Left ventricle myocardium inferior (tissue), 1 donor: Measurements from ENCODE around the gene DOK7. TPM values are rescaled to one million over a fixed set of nuclear protein-coding genes. Genes with fewer than 3 reads are reported as not detected.

Source experiments
- DNase-seq: peaks from one replicate; pipeline ENCODE4 v3.0.0-alpha.2; 2020
- H3K27ac ChIP-seq: fragments of 200-600 bp; replicated peaks from 2 replicates; pipeline ENCODE4 v1.8.0; 2021
- H3K27me3 ChIP-seq: fragments of 200-600 bp; 2 replicates; pipeline ENCODE4 v1.8.0; 2021; ENCODE audit warnings: low read depth
- H3K36me3 ChIP-seq: fragments of 200-600 bp; 2 replicates; pipeline ENCODE4 v1.8.0; 2021
- H3K4me1 ChIP-seq: fragments of 200-600 bp; 2 replicates; pipeline ENCODE4 v1.8.0; 2021
- H3K4me3 ChIP-seq: fragments of 200-600 bp; 2 replicates; pipeline ENCODE4 v1.8.0; 2021; ENCODE audit warnings: mild to moderate bottlenecking, moderate library complexity
- H3K9me3 ChIP-seq: fragments of 200-600 bp; replicated peaks from 2 replicates; pipeline ENCODE4 v1.8.0; 2021
- intact Hi-C: fragments of 100-400 bp; cut with micrococcal nuclease; formaldehyde crosslinking; loops from one replicate; pipeline ENCODE4 v1.11.0; 2022
- total RNA-seq: library from RNA; stranded (reverse); fragmentation: NEBNext Ultra II Directional; extraction: Animal tissue kit (Norgen Biotek cat#: 25700); gene quantifications from one replicate; pipeline ENCODE4 v1.2.1, GENCODE V29; 2021
- TF ChIP-seq, protein P1 (sequence below): fragments of 200-600 bp; IDR thresholded peaks from 2 replicates; pipeline ENCODE4 v1.8.0; 2021; ENCODE audit warnings: antibody characterized with exemption, mild to moderate bottlenecking, borderline replicate concordance
- donor health status: DM: no; HTN: yes; CAD: no; lungs with severe emphysema.

DOK7 gene
- total RNA-seq, 1 donor from 2014 or later = 46.7 TPM

- TF ChIP-seq, protein P1, sequence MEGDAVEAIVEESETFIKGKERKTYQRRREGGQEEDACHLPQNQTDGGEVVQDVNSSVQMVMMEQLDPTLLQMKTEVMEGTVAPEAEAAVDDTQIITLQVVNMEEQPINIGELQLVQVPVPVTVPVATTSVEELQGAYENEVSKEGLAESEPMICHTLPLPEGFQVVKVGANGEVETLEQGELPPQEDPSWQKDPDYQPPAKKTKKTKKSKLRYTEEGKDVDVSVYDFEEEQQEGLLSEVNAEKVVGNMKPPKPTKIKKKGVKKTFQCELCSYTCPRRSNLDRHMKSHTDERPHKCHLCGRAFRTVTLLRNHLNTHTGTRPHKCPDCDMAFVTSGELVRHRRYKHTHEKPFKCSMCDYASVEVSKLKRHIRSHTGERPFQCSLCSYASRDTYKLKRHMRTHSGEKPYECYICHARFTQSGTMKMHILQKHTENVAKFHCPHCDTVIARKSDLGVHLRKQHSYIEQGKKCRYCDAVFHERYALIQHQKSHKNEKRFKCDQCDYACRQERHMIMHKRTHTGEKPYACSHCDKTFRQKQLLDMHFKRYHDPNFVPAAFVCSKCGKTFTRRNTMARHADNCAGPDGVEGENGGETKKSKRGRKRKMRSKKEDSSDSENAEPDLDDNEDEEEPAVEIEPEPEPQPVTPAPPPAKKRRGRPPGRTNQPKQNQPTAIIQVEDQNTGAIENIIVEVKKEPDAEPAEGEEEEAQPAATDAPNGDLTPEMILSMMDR = no peak
- Histone ChIP-seq H3K4me1 (peaks cover 80% of the 10 kb centered on the region), H3K9me3 (no peaks in the 10 kb centered on the region), H3K36me3 (no peaks in the 10 kb centered on the region), H3K27me3 (peaks cover 58% of the 10 kb centered on the region), H3K27ac (peak overlapping the region; percentile 96), H3K4me3 (peak overlapping the region; percentile 25)
- DNase-seq = peak; percentile 83
- intact Hi-C loops = no loop called here
These were observed 21.2 kb downstream of the DOK7 start for GRCh38 chr4:3484057-3484973.

GRCh38 chr4:3485011-3485791 lies 22.1 kb downstream of the DOK7 start:
- intact Hi-C loops = no loop called here

GRCh38 chr4:3485886-3486540 lies 22.9 kb downstream of the DOK7 start:
- Histone ChIP-seq H3K9me3 (no peaks in the 10 kb centered on the region), H3K27ac (peak overlapping the region; percentile 96), H3K27me3 (peaks cover 53% of the 10 kb centered on the region), H3K4me1 (peaks cover 63% of the 10 kb centered on the region), H3K4me3 (no peak overlapping the region), H3K36me3 (no peaks in the 10 kb centered on the region)
- no peak for DNase-seq
- intact Hi-C loops = no loop called here
- TF ChIP-seq, protein P1 = no peak

More at GRCh38 chr4:3485011-3485791, 22.1 kb downstream of the DOK7 start:
- H3K9me3 ChIP-seq = no peaks in the 10 kb centered on the region
- H3K4me1 ChIP-seq = peaks cover 71% of the 10 kb centered on the region
- TF ChIP-seq, protein P1 = no peak
- H3K27me3 ChIP-seq = peaks cover 58% of the 10 kb centered on the region
- H3K36me3 ChIP-seq = no peaks in the 10 kb centered on the region
- no peak for DNase-seq
- peak overlapping the region; percentile 25 for H3K4me3 ChIP-seq
- peak overlapping the region; percentile 96 for H3K27ac ChIP-seq

- H3K4me1 ChIP-seq = peaks cover 55% of the 10 kb centered on the region
- intact Hi-C loops = no loop called here
- peaks cover 6% of the 10 kb centered on the region for H3K36me3 ChIP-seq
- H3K9me3 ChIP-seq = no peaks in the 10 kb centered on the region
- peak overlapping the region; percentile 96 for H3K27ac ChIP-seq
- H3K27me3 ChIP-seq = peaks cover 52% of the 10 kb centered on the region
- H3K4me3 ChIP-seq = no peak overlapping the region
- TF ChIP-seq, protein P1 = no peak
- no peak for DNase-seq
These were observed 23.7 kb downstream of the DOK7 start for GRCh38 chr4:3486541-3487540.
